T-cell (primary cell): Measurements from ENCODE around the gene RNF4. TPM values are rescaled to one million over a fixed set of nuclear protein-coding genes. Genes with fewer than 3 reads are reported as not detected.

Source experiments
- ATAC-seq, 4 experiments: fragments of 200-7000 bp in 3 of 4; fragments of 150-1000 bp in 1 of 4; cut with Tn5 transposase; replicated peaks in 1 of 4; 1 replicate in 3 of 4; 2 replicates in 1 of 4; pipeline ENCODE4 v1.10.0; 2021; ENCODE audit warnings: moderate library complexity in 3 of 4, mild to moderate bottlenecking in 2 of 4, moderate number of reproducible peaks in 1 of 4
- CTCF ChIA-PET, 2 donors: fragments of 300-600 bp; sonication (Branson Sonifier 250); formaldehyde crosslinking; loops; one replicate each; lab custom pipeline; 2022; ENCODE audit warnings: antibody characterized with exemption in 2 of 2; lab: Charles Lee
- POLR2A ChIA-PET, 2 donors: fragments of 300-600 bp; sonication (Branson Sonifier 250); formaldehyde crosslinking; loops; one replicate each; lab custom pipeline; 2022; ENCODE audit warnings: antibody characterized with exemption in 2 of 2; lab: Charles Lee
- DNase-seq, 35 experiments: peaks; one replicate each; pipeline versions ENCODE4 v3.0.0 to v3.0.0-alpha.2; 2013 to 2023
- H3K27ac ChIP-seq: one replicate; pipeline ENCODE4 v1.5.1; 2013; ENCODE audit warnings: low read length
- H3K27me3 ChIP-seq, 2 experiments: replicated peaks in 1 of 2; 1 replicate in 1 of 2; 2 replicates in 1 of 2; pipeline versions ENCODE4 v1.6.1 to v1.7.0; 2013; ENCODE audit warnings: low read length in 1 of 2, mixed read lengths in 1 of 2; ENCODE audit not compliant: control insufficient read depth in 2 of 2, insufficient read depth in 2 of 2; ENCODE audit errors: extremely low read depth in 1 of 2
- H3K36me3 ChIP-seq, 2 donors: 1 replicate in 1 of 2; 2 replicates in 1 of 2; pipeline versions ENCODE4 v1.6.1 to v1.7.0; 2013; ENCODE audit warnings: low read length in 1 of 2; ENCODE audit not compliant: control insufficient read depth in 2 of 2, insufficient read depth in 1 of 2; ENCODE audit errors: extremely low read depth in 1 of 2
- H3K4me1 ChIP-seq, 2 experiments: 1 replicate in 1 of 2; 2 replicates in 1 of 2; pipeline versions ENCODE4 v1.6.1 to v1.7.0; 2013; ENCODE audit warnings: low read length in 2 of 2, mixed read lengths in 1 of 2; ENCODE audit not compliant: insufficient read depth in 2 of 2, control insufficient read depth in 1 of 2; ENCODE audit errors: extremely low read depth in 1 of 2
- H3K4me3 ChIP-seq, 2 donors: 1 replicate in 1 of 2; 2 replicates in 1 of 2; pipeline versions ENCODE4 v1.5.1 to v1.7.0; 2013; ENCODE audit warnings: mild to moderate bottlenecking in 2 of 2, low read length in 1 of 2, moderate library complexity in 1 of 2; ENCODE audit not compliant: control insufficient read depth in 1 of 2; ENCODE audit errors: extremely low read depth in 1 of 2
- H3K9me3 ChIP-seq: 2 replicates; pipeline ENCODE4 v1.7.0; 2013
- H3K27ac Mint-ChIP-seq, 2 donors: one replicate each; pipeline ENCODE4 v1.8.0; 2020 to 2021; ENCODE audit warnings: mild to moderate bottlenecking in 2 of 2, mixed read lengths in 2 of 2
- H3K27me3 Mint-ChIP-seq, 2 donors: one replicate each; pipeline ENCODE4 v1.8.0; 2021 to 2022; ENCODE audit warnings: mixed read lengths in 2 of 2
- H3K36me3 Mint-ChIP-seq: one replicate; pipeline ENCODE4 v1.8.0; 2021; ENCODE audit warnings: mixed read lengths
- H3K4me1 Mint-ChIP-seq, 3 donors: one replicate each; pipeline ENCODE4 v1.8.0; 2020 to 2022; ENCODE audit warnings: mixed read lengths in 3 of 3, mild to moderate bottlenecking in 1 of 3
- H3K4me3 Mint-ChIP-seq, 3 donors: one replicate each; pipeline ENCODE4 v1.8.0; 2020 to 2022; ENCODE audit warnings: mild to moderate bottlenecking in 3 of 3, mixed read lengths in 3 of 3, moderate library complexity in 3 of 3
- H3K9me3 Mint-ChIP-seq, 3 donors: one replicate each; pipeline ENCODE4 v1.8.0; 2020 to 2022; ENCODE audit warnings: mixed read lengths in 3 of 3
- WGBS: methylation state at CpG from one replicate; pipeline ENCODE4 v1.1.5; 2013; ENCODE audit warnings: missing lambda C conversion rate; ENCODE audit not compliant: insufficient coverage; 5-methylcytosine and 5-hydroxymethylcytosine counted together
- total RNA-seq, 35 experiments: library from RNA in 6 of 35; stranded (reverse) in 6 of 35; fragments of 120-200 nt in 1 of 35; gene quantifications; one replicate each; pipeline versions ENCODE4 v1.2.1 to v1.2.4 and lab custom pipeline; 2013 to 2026

RNF4 gene
- total RNA-seq, 5 donors from 2014 or later (not counting 1 experiment from before 2014, with no cell fraction given) = 89.2 to 107 (median 104) TPM

GRCh38 chr4:2472187-2472586 is 3.3 kb downstream of the RNF4 start:
- Histone ChIP-seq H3K4me1 (peaks cover 25 to 73% of the 10 kb centered on the region in 2 experiments), H3K9me3 (no peaks in the 10 kb centered on the region), H3K27me3 (no peaks in the 10 kb centered on the region), H3K27ac (peak overlapping the region; percentile 90), H3K4me3 (no peak overlapping the region), H3K36me3 (peaks cover 5 to 29% of the 10 kb centered on the region in 2 donors)
- Mint-ChIP-seq H3K4me3 (peak overlapping the region in 1 of 3 donors; percentile 98), H3K27ac (peak overlapping the region; percentile 27 to 98), H3K27me3 (no peaks in the 10 kb centered on the region), H3K4me1 (peaks cover 69 to 83% (median 75%) of the 10 kb centered on the region in 3 donors), H3K36me3 (peaks cover 20% of the 10 kb centered on the region), H3K9me3 (no peaks in the 10 kb centered on the region)
- ChIA-PET POLR2A (interaction anchor here in 1 of 2 donors (0.6 to 1.0 kb wide), 3 partner anchors 13 to 99 kb away, joined by 3 to 17 read pairs (median 14); no protein-coding TSS in a partner anchor), CTCF (interaction anchor here in 1 of 2 donors (0.5 to 1.2 kb wide), 2 partner anchors 11 to 60 kb away, joined by 3 to 4 read pairs; no protein-coding TSS in a partner anchor)
- no CpG with 5 or more reads among the region's 4 CpGs for WGBS
- DNase-seq = no peak
- ATAC-seq = no peak

- no peaks in the 10 kb centered on the region for H3K9me3 Mint-ChIP-seq
- Histone ChIP-seq H3K4me3 (no peak overlapping the region), H3K27me3 (no peaks in the 10 kb centered on the region), H3K36me3 (peaks cover 5 to 28% of the 10 kb centered on the region in 2 donors), H3K4me1 (peaks cover 26 to 90% of the 10 kb centered on the region in 2 experiments), H3K9me3 (no peaks in the 10 kb centered on the region), H3K27ac (no peak overlapping the region)
- ATAC-seq (no peak), DNase-seq (no peak)
- H3K27me3 Mint-ChIP-seq = no peaks in the 10 kb centered on the region
- peaks cover 25% of the 10 kb centered on the region for H3K36me3 Mint-ChIP-seq
- CTCF ChIA-PET = interaction anchor here in 1 of 2 donors (0.6 kb wide), 1 partner anchor 195 kb away, joined by 3 read pairs; no protein-coding TSS in a partner anchor
- peak overlapping the region; percentile 26 to 61 for H3K27ac Mint-ChIP-seq
- peaks cover 88 to 96% (median 96%) of the 10 kb centered on the region in 3 donors for H3K4me1 Mint-ChIP-seq
- POLR2A ChIA-PET = no interaction called here
- WGBS = 45% methylated on average over 2 of the region's 3 CpGs
- peak overlapping the region; percentile 21 to 60 (median 26) for H3K4me3 Mint-ChIP-seq
Measured at GRCh38 chr4:2478229-2478628, 9.3 kb downstream of the RNF4 start.

- Mint-ChIP-seq H3K4me3 (peak overlapping the region in 2 of 3 donors; percentile 0 to 60), H3K4me1 (peaks cover 94 to 97% (median 95%) of the 10 kb centered on the region in 3 donors), H3K27ac (peak overlapping the region; percentile 29 to 59), H3K27me3 (no peaks in the 10 kb centered on the region), H3K9me3 (no peaks in the 10 kb centered on the region), H3K36me3 (peaks cover 22% of the 10 kb centered on the region)
- no peak for DNase-seq
- Histone ChIP-seq H3K36me3 (peaks cover 0 to 24% of the 10 kb centered on the region in 2 donors), H3K9me3 (no peaks in the 10 kb centered on the region), H3K27me3 (no peaks in the 10 kb centered on the region), H3K4me1 (peaks cover 40 to 98% of the 10 kb centered on the region in 2 experiments), H3K27ac (no peak overlapping the region), H3K4me3 (no peak overlapping the region)
- no peak for ATAC-seq
- ChIA-PET POLR2A (interaction anchor here in 1 of 2 donors (0.6 kb wide), 1 partner anchor 31 kb away, joined by 3 read pairs; no protein-coding TSS in a partner anchor), CTCF (no interaction called here)
- 81% methylated on average over 4 of the region's 5 CpGs for WGBS
Measured at GRCh38 chr4:2480649-2481048, 11.7 kb downstream of the RNF4 start.

GRCh38 chr4:2482192-2482591 is 13.3 kb downstream of the RNF4 start:
- Histone ChIP-seq H3K36me3 (peaks cover 0 to 17% of the 10 kb centered on the region in 2 donors), H3K27ac (peak overlapping the region; percentile 57), H3K27me3 (no peaks in the 10 kb centered on the region), H3K9me3 (no peaks in the 10 kb centered on the region), H3K4me3 (peak overlapping the region in 1 of 2 donors; percentile 2), H3K4me1 (peaks cover 48 to 98% of the 10 kb centered on the region in 2 experiments)
- peak overlapping the region; percentile 86 to 89 for H3K27ac Mint-ChIP-seq
- no peaks in the 10 kb centered on the region for H3K27me3 Mint-ChIP-seq
- H3K4me1 Mint-ChIP-seq = peaks cover 95 to 96% (median 95%) of the 10 kb centered on the region in 3 donors
- H3K9me3 Mint-ChIP-seq = no peaks in the 10 kb centered on the region
- no CpG with 5 or more reads among the region's 4 CpGs for WGBS
- DNase-seq (no peak), ATAC-seq (no peak)
- peaks cover 16% of the 10 kb centered on the region for H3K36me3 Mint-ChIP-seq
- CTCF ChIA-PET = interaction anchor here in 1 of 2 donors (1.0 kb wide), 1 partner anchor 13 kb away, joined by 3 read pairs; the partner anchor contains the start of gene RNF4
- peak overlapping the region; percentile 58 to 72 (median 72) for H3K4me3 Mint-ChIP-seq
- POLR2A ChIA-PET = interaction anchor here in 1 of 2 donors (0.7 to 1.0 kb wide), 2 partner anchors 13 to 16 kb away, joined by 3 to 4 read pairs; partner anchors contain the start of gene RNF4

- Mint-ChIP-seq H3K9me3 (no peaks in the 10 kb centered on the region), H3K27me3 (no peaks in the 10 kb centered on the region), H3K4me3 (peak overlapping the region; percentile 58 to 72 (median 72)), H3K27ac (peak overlapping the region; percentile 86 to 89), H3K4me1 (peaks cover 91 to 93% (median 93%) of the 10 kb centered on the region in 3 donors), H3K36me3 (peaks cover 13% of the 10 kb centered on the region)
- CTCF ChIA-PET = interaction anchor here in 1 of 2 donors (0.7 to 1.0 kb wide), 2 partner anchors 10 to 13 kb away, joined by 3 to 4 read pairs; partner anchors contain the start of gene RNF4
- Histone ChIP-seq H3K36me3 (peaks cover 0 to 14% of the 10 kb centered on the region in 2 donors), H3K4me3 (no peak overlapping the region), H3K4me1 (peaks cover 48 to 99% of the 10 kb centered on the region in 2 experiments), H3K27me3 (no peaks in the 10 kb centered on the region), H3K27ac (peak overlapping the region; percentile 57), H3K9me3 (no peaks in the 10 kb centered on the region)
- POLR2A ChIA-PET = interaction anchor here in 1 of 2 donors (0.7 to 1.0 kb wide), 2 partner anchors 14 to 17 kb away, joined by 3 to 4 read pairs; partner anchors contain the start of gene RNF4
- 17% methylated on average over 1 of the region's 3 CpGs for WGBS
- DNase-seq (peak in 2 of 35 experiments; percentile 9 to 32), ATAC-seq (peak in 2 of 4 experiments; percentile 37 to 38)
Measured at GRCh38 chr4:2482693-2483092, 13.8 kb downstream of the RNF4 start.

- Histone ChIP-seq H3K4me3 (no peak overlapping the region), H3K9me3 (no peaks in the 10 kb centered on the region), H3K27ac (no peak overlapping the region), H3K36me3 (peaks cover 0 to 14% of the 10 kb centered on the region in 2 donors), H3K27me3 (no peaks in the 10 kb centered on the region), H3K4me1 (peaks cover 48 to 99% of the 10 kb centered on the region in 2 experiments)
- CTCF ChIA-PET = interaction anchor here in 1 of 2 donors (0.7 to 1.0 kb wide), 2 partner anchors 11 to 14 kb away, joined by 3 to 4 read pairs; partner anchors contain the start of gene RNF4
- H3K4me3 Mint-ChIP-seq = peak overlapping the region in 2 of 3 donors; percentile 72
- H3K27me3 Mint-ChIP-seq = no peaks in the 10 kb centered on the region
- no peak for DNase-seq
- H3K36me3 Mint-ChIP-seq = peaks cover 9% of the 10 kb centered on the region
- ATAC-seq = no peak
- 75% methylated on average over 1 of the region's 3 CpGs for WGBS
- POLR2A ChIA-PET = interaction anchor here in 1 of 2 donors (1.0 kb wide), 1 partner anchor 14 kb away, joined by 4 read pairs; the partner anchor contains the start of gene RNF4
- H3K4me1 Mint-ChIP-seq = peaks cover 90 to 93% (median 93%) of the 10 kb centered on the region in 3 donors
- no peaks in the 10 kb centered on the region for H3K9me3 Mint-ChIP-seq
- no peak overlapping the region for H3K27ac Mint-ChIP-seq
Measured at GRCh38 chr4:2483237-2483636, 14.3 kb downstream of the RNF4 start.
